ACHN (cell line): ENCODE data around the gene TXNDC2.
"Not testable (repeated sequence)": the region's sequence is repeated elsewhere in the genome, so short reads cannot be mapped to it uniquely, and the experiment has no call there.

Experiments used
- DNase-seq: peaks from one replicate; pipeline ENCODE4 v3.0.0-alpha.2; 2015
- in situ Hi-C: cut with HindIII; loops from 2 replicates; pipeline ENCODE4 v1.10.0; 2017; ENCODE audit warnings: low sequenced_read_pairs, low pct_ligation_motif_present, low pct_unique_long_range_greater_than_20kb

TXNDC2 gene

GRCh38 chr18:9902832-9903231 is 17.1 kb downstream of the TXNDC2 start:
- no peak for DNase-seq
- in situ Hi-C loops, result no loop called here

GRCh38 chr18:9905401-9905922 is 19.7 kb downstream of the TXNDC2 start:
- in situ Hi-C loops, result no loop called here
- DNase-seq, result no peak

- in situ Hi-C loops, result no loop called here
These were observed 20.7 kb downstream of the TXNDC2 start for GRCh38 chr18:9906481-9906880.

GRCh38 chr18:9907867-9908266 is 22.1 kb downstream of the TXNDC2 start:
- in situ Hi-C loops, result no loop called here
- DNase-seq, result no peak

More at GRCh38 chr18:9906481-9906880, 20.7 kb downstream of the TXNDC2 start:
- no peak for DNase-seq

- in situ Hi-C loops, result no loop called here
These were observed 24.3 kb downstream of the TXNDC2 start for GRCh38 chr18:9910071-9910470.

GRCh38 chr18:9910661-9911060 is 24.9 kb downstream of the TXNDC2 start:
- no peak for DNase-seq
- in situ Hi-C loops, result no loop called here

More at GRCh38 chr18:9910071-9910470, 24.3 kb downstream of the TXNDC2 start:
- no peak for DNase-seq

- in situ Hi-C loops, result no loop called here
- DNase-seq, result no peak
These were observed 25.5 kb downstream of the TXNDC2 start for GRCh38 chr18:9911226-9911625.

- in situ Hi-C loops, result not testable (repeated sequence)
These were observed 26.5 kb downstream of the TXNDC2 start for GRCh38 chr18:9912285-9912684.

GRCh38 chr18:9913151-9913525 is 27.4 kb downstream of the TXNDC2 start:
- in situ Hi-C loops, result no loop called here

More at GRCh38 chr18:9912285-9912684, 26.5 kb downstream of the TXNDC2 start:
- DNase-seq, result not testable (repeated sequence)

GRCh38 chr18:9913526-9914333 is 28.0 kb downstream of the TXNDC2 start, which contains the start of gene VAPA:
VAPA (plus strand) TSS chr18:9914016; CDS start chr18:9914257, 241 bp downstream.
- DNase-seq, result peak; percentile 93
- in situ Hi-C loops, result no loop called here

More at GRCh38 chr18:9913151-9913525, 27.4 kb downstream of the TXNDC2 start:
- DNase-seq, result no peak

- DNase-seq, result peak; percentile 38
- in situ Hi-C loops, result no loop called here
These were observed 28.5 kb downstream of the TXNDC2 start for GRCh38 chr18:9914334-9914583.

- peak; percentile 85 for DNase-seq
- in situ Hi-C loops, result no loop called here
These were observed 29.0 kb downstream of the TXNDC2 start for GRCh38 chr18:9914584-9915290.

- in situ Hi-C loops, result no loop called here
- no peak for DNase-seq
These were observed 29.7 kb downstream of the TXNDC2 start for GRCh38 chr18:9915291-9916076.

GRCh38 chr18:9916077-9916639 is 30.4 kb downstream of the TXNDC2 start:
- in situ Hi-C loops, result no loop called here
- no peak for DNase-seq

- in situ Hi-C loops, result no loop called here
- DNase-seq, result no peak
These were observed 31.0 kb downstream of the TXNDC2 start for GRCh38 chr18:9916808-9917207.

GRCh38 chr18:9918016-9918680 is 32.4 kb downstream of the TXNDC2 start:
- in situ Hi-C loops, result no loop called here
- DNase-seq, result peak; percentile 25

- DNase-seq, result no peak
- in situ Hi-C loops, result no loop called here
These were observed 33.9 kb downstream of the TXNDC2 start for GRCh38 chr18:9919564-9920232.
